ENCODE results near the gene AGO3. TPM values are rescaled to one million over a fixed set of nuclear protein-coding genes. Genes with fewer than 3 reads are reported as not detected.

AGO3 gene
- total and polyA plus RNA-seq, 2 experiments from 2014 or later = 19.2 to 27.3 TPM

- Mint-ChIP-seq H3K36me3 (ENCODE audit: low read depth) (peaks cover 84% of the 10 kb centered on the region), H3K4me1 (no peaks in the 10 kb centered on the region), H3K27ac (peak overlapping the region; percentile 85), H3K27me3 (ENCODE audit: insufficient read depth, low read depth, poor library complexity) (no peaks in the 10 kb centered on the region), H3K4me3 (no peak overlapping the region), H3K9me3 (no peaks in the 10 kb centered on the region)
- no peak for DNase-seq (ENCODE audit: low spot score)
- Histone ChIP-seq H3K4me1 (ENCODE audit: insufficient read depth) (no peaks in the 10 kb centered on the region), H3K9me2 (ENCODE audit: insufficient read depth) (no peaks in the 10 kb centered on the region), H3K4me3 (no peak overlapping the region), H3F3A (replicated peaks; ENCODE audit: low read depth) (0 out of 2 replicates have a peak, but pooled peaks cover 8% of the 10 kb centered on the region), H2AFZ (no peak overlapping the region), H3K36me3 (ENCODE audit: insufficient read depth) (peaks cover 51% of the 10 kb centered on the region), H4K20me1 (replicated peaks; ENCODE audit: insufficient read depth) (peaks cover 27% of the 10 kb centered on the region), H3K4me2 (no peak overlapping the region), H3K27me3 (ENCODE audit: insufficient read depth) (no peaks in the 10 kb centered on the region), H3K27ac (ENCODE audit: low read depth) (peak overlapping the region; percentile 74), H3K79me2 (replicated peaks; ENCODE audit: insufficient read depth) (peaks cover 37% of the 10 kb centered on the region)
- no peak for ATAC-seq
- TF ChIP-seq CTCF (conservative IDR thresholded peaks at IDR 0.05; ENCODE audit: low read depth in 2 of 2) (no peak), CREB1 (CRISPR knock-in tag; IDR thresholded peaks at IDR 0.05; ENCODE audit: low read depth) (no peak), EZH2 (IDR thresholded peaks at IDR 0.05; ENCODE audit: low read depth, unreplicated experiment) (no peak), JUNB (IDR thresholded peaks at IDR 0.05; ENCODE audit: unreplicated experiment) (no peak), REST (IDR thresholded peaks at IDR 0.05; ENCODE audit: unreplicated experiment) (no peak), STAT1 (IDR thresholded peaks at IDR 0.05; ENCODE audit: unreplicated experiment) (no peak), ETS1 (IDR thresholded peaks at IDR 0.05) (no peak), NANOG (IDR thresholded peaks at IDR 0.05; ENCODE audit: borderline replicate concordance) (no peak), ZNF331 (CRISPR knock-in tag; IDR thresholded peaks at IDR 0.05; ENCODE audit: low read depth) (no peak), ZNF462 (CRISPR knock-in tag; IDR thresholded peaks at IDR 0.05) (no peak)
These were observed 36.7 kb upstream of the AGO3 start for GRCh38 chr1:35894183-35894582.
